HG03378 (cell line): Measurements from ENCODE around the gene PRPH2.

ENCODE experiments used
- ATAC-seq: cut with Tn5 transposase; IDR thresholded peaks from one replicate; pipeline ENCODE4 v1.9.1; 2021; ENCODE audit warnings: mild to moderate bottlenecking, moderate library complexity; ENCODE audit not compliant: unreplicated experiment

Gene PRPH2, protein sequence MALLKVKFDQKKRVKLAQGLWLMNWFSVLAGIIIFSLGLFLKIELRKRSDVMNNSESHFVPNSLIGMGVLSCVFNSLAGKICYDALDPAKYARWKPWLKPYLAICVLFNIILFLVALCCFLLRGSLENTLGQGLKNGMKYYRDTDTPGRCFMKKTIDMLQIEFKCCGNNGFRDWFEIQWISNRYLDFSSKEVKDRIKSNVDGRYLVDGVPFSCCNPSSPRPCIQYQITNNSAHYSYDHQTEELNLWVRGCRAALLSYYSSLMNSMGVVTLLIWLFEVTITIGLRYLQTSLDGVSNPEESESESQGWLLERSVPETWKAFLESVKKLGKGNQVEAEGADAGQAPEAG

GRCh38 chr6:42722497-42722896, at the start of gene PRPH2:
Gene PRPH2 (minus strand): TSS chr6:42722597. CDS start chr6:42722334, 263 bp downstream.
- ATAC-seq: no peak

DNA sequence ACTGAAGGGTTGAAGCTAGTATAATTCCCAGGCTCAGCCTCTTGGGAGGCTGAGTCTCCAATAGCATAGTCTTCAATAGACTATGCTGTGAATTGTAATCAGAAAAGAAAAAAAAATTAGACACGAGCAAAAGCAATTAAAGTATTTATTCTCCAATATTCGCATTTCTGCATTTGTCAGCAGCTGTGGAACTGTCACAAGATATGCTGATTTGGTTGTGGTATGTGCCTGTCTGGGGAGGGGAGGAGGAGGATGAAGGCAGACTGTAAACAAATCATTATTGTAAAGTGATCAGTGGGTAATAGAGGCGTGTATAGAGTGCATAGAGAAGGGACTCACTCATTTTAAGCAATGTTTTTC, 49.3 kb upstream of the PRPH2 start:
- ATAC-seq: no peak

DNA sequence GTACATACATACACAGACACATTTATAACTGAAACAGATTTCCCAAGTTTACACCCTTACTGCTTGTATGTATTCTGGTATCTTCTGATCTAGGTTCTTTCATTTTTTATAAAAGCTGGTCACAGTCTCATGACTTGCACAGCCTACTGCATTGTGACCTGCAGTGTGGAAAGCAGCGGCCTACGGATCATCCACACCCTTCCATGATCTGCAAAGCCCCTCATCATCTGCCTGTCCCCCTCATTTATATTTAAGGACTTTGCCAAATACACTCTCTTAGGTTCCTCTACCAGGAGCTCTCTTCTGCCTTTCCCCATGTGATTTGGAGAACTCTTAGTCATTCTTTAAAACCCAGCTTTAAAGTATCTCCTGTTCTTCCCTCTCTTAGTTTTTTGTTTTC, 47.4 kb upstream of the PRPH2 start:
- ATAC-seq: no peak

- ATAC-seq: no peak
Observed at GRCh38 chr6:42769051-42769450, 46.7 kb upstream of the PRPH2 start.

- ATAC-seq: no peak
Observed at GRCh38 chr6:42766163-42766670, 43.8 kb upstream of the PRPH2 start.

- ATAC-seq: no peak
Observed at GRCh38 chr6:42764911-42765648, 42.7 kb upstream of the PRPH2 start.

DNA sequence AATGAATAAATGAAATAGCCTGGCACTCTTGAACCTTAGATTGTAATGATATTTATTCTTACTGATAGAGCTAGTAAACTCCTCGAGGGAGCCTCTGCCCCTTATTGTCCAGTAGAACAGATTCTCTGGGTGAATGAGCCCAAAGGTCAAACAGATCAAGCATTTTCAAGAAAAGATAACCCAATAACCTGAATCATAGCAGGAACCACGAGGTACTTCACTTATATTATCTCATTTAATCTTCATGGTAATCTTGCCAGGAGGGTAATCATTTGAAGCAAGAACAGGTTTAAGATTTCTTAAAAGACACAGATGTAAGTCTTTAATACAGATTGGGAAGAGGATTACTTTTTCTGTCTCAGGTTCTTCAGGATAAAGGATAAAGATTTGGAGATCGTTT, 40.6 kb upstream of the PRPH2 start:
- ATAC-seq: no peak

- ATAC-seq: no peak
Observed at GRCh38 chr6:42762426-42762859, 40.0 kb upstream of the PRPH2 start.

- no peak for ATAC-seq
Observed at GRCh38 chr6:42761287-42762067, 39.1 kb upstream of the PRPH2 start.

GRCh38 chr6:42758756-42759430, 36.5 kb upstream of the PRPH2 start:
- no peak for ATAC-seq

- ATAC-seq: no peak
Observed at GRCh38 chr6:42756722-42757121, 34.3 kb upstream of the PRPH2 start.

DNA sequence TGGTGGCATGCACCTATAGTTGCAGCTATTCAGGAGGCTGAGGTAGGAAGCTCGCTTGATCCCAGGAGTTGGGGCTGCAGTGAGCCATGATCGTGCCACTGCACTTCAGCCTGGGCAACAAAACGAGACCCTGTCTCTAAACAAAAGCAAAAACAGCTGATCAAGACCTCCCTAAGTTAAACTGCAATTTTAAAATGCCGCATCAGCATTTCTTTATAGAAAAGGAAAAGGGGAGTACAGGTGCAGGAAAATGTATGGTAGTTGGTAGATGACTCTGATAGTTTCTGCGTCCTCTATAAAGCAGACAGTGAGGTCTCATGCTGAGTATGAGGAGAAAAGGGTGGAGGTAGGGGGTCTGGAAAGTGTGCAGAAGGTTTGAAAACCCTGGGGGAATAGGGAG, 32.4 kb upstream of the PRPH2 start:
- ATAC-seq: no peak

DNA sequence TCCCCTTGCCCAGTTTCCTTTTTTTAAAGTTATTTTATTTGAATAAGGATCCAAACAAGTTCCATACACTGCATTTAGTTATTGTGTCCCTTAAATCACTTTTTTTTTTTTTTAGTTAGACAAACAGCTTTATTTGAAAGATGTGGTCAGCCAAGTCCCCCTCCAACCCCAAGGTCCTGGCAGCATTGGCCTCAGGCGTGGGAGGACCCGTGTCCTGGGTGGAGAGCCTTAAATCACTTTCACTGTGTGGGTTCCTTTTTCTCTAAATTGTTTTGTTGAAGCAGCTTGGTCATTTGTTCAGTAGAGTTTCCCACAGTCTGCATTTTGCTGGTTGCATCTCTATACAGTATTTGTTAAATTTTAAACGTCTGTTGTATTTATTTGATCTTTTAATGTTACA, 28.7 kb upstream of the PRPH2 start:
- ATAC-seq: no peak

- ATAC-seq: no peak
Observed at GRCh38 chr6:42748203-42748898, 26.0 kb upstream of the PRPH2 start.

DNA sequence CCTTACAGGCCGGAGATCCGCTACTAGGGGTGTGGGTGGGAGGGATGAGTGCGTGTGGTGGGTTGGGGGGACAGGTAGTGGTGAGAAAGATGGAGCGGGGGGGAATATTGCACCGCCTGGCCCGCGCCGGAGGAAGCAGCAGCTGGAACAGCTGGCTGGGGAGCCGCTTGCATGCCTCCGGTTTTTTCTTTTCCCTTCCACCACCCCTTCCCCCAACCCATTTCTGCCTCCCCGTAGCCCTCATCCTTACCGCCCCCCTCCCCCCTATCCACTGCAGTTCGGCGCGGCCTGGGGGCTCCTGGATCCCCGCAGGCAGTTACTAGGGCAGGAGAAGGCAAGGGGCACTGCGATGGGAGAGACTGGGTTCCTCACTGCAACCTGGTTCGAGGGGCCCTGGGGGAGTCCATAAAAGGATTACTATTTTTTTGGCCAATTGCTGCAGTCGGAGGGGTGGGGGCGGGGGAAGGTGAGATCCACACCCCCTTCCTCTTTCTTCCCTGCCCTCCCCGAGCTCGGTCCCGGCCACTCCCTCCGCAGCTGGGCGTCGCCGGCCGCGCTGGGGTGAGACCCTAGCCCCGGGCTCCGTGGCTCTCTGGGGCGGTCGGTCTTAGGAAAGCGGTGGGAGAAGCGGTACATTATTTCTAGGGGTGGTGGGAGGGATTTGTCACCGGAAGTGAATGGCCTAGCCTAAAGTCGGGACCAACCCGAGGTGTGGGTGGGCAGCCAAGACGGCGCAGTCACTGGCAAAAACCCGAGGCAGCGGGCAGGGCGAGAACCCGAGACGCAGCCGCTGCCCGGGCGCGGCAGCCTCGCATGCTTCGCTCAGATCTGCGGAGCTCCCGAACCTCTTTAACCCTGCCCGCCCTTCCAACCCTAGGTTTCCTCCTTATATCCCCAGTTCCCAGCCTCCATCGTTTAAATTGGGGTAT, 24.3 kb upstream of the PRPH2 start:
- peak; percentile 34 for ATAC-seq

DNA sequence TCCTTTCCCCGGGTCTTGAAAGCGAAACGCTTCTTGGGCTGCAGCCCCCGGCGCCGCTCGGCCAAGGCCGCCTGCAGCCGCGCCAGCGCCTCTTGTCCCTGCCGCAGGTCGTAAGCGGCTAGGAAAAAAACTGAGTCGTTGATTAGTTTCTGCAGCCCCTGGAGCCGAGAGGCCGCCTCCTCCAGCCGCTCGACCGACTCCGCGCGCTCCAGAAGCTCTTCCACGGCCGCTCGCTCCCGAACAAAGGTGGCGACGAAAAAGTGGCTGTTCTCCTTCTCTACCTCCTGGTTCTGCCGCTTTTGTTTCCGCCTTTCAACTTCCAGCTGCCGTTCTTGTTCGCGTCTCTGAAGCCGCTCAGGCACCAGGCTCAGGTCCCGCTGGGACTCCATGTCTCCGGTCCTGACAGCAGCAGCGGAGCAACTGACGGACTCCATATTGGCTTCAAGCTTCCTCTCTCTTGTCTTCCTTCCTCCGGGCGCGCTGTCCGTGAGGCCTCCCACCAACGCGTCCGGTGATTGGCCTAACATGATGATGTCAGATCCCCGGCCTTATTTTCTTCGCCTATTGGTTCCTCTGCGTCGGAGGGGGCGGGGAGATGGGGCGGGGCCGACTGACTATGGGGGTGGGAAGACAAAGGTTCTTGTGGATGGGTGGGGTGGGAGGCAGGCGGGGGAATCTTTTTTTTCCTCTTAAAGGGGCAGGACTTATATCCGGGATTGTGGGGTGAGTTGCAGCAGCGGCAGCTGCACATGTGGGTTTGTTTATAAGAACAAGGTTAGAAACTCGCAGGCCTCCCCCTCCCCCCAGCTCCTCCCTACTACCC, 23.5 kb upstream of the PRPH2 start, which contains the start of gene TBCC:
TBCC (minus strand) TSS at position 464 of the 823 bp plus-strand sequence; CDS start at position 434, 30 bp downstream.
- peak; percentile 68 for ATAC-seq

- no peak for ATAC-seq
Observed at GRCh38 chr6:42745083-42745639, 22.8 kb upstream of the PRPH2 start.

DNA sequence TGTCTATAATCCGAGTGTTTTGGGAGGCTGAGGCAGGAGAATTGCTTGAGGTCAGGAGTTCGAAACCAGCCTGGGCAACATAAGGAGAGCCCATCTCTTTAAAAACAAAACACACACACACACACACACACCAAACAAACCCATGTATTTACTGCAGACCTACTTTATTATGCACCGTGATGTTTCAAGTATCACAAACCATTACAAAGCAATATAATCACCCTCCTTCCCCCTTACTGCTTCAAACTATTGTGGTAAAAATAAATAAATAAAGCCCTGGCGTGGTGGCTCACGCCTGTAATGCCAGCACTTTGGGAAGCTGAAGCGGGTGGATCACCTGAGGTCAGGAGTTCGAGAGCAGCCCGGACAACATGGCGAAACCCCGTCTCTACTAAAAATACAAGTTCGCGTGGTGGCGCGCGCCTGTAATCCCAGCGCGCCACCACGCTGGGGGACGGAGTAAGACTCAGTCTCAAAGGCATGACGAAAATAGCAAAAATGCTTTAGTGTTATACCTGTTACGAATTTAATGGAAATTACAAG, 22.0 kb upstream of the PRPH2 start:
- ATAC-seq: no peak
